ENCODE data around the gene ATXN1. TPM values are rescaled to one million over a fixed set of nuclear protein-coding genes. Genes with fewer than 3 reads are reported as not detected.

Gene ATXN1
- polyA plus RNA-seq, 1 of the 3 experiments (the other 2 are of a cell fraction): 7.9 TPM

GRCh38 chr6:16386057-16386456 lies 375.2 kb downstream of the ATXN1 start (continued):
- TF ChIP-seq FOSL2 (IDR thresholded peaks at IDR 0.05; ENCODE audit: borderline replicate concordance, low read depth) (no peak), RAD21 (IDR thresholded peaks at IDR 0.05; ENCODE audit: low read length) (no peak)

- 89% methylated on average over 5 of the region's 5 CpGs for WGBS (ENCODE audit: low lambda C conversion rate)
- H4K20me1 ChIP-seq (ENCODE audit: insufficient read depth): no peaks in the 10 kb centered on the region
- no peak overlapping the region for H2AFZ ChIP-seq (ENCODE audit: low read depth)
- no peak for DNase-seq
- CTCF ChIA-PET: interaction anchor here (1.6 to 5.0 kb wide), 2 partner anchors 26 to 51 kb away, joined by 5 to 27 read pairs; no protein-coding TSS in a partner anchor
- no peaks in the 10 kb centered on the region for H3K9me2 ChIP-seq
- no peaks in the 10 kb centered on the region for H3K79me2 ChIP-seq (ENCODE audit: insufficient read depth)
- H3K4me3 ChIP-seq (ENCODE audit: low read depth in 2 of 2, low read length in 1 of 2): no peak overlapping the region
- TF ChIP-seq ZBTB33 (IDR thresholded peaks at IDR 0.05; ENCODE audit: borderline replicate concordance, low read depth): no peak
- no peak for TF ChIP-seq POLR2AphosphoS5 (IDR thresholded peaks at IDR 0.05; ENCODE audit: low read depth, low read length)
- TF ChIP-seq CHD2 (IDR thresholded peaks at IDR 0.05; ENCODE audit: low read length, partially characterized antibody): no peak
- TF ChIP-seq RFX5 (IDR thresholded peaks at IDR 0.05; ENCODE audit: low read length): no peak
- no peak for TF ChIP-seq EZH2phosphoT487 (IDR thresholded peaks at IDR 0.05; ENCODE audit: borderline replicate concordance, low read depth)
- no peak for TF ChIP-seq SIN3A (IDR thresholded peaks at IDR 0.05; ENCODE audit: borderline replicate concordance, low read depth, low read length)
- TF ChIP-seq REST (IDR thresholded peaks at IDR 0.05; ENCODE audit: low read depth, low read length): no peak
- TF ChIP-seq RCOR1 (IDR thresholded peaks at IDR 0.05; ENCODE audit: low read length): no peak
- TF ChIP-seq ELF1 (IDR thresholded peaks at IDR 0.05): no peak
- TF ChIP-seq NFIC (IDR thresholded peaks at IDR 0.05; ENCODE audit: borderline replicate concordance): no peak
- TF ChIP-seq EP300 (IDR thresholded peaks at IDR 0.05; ENCODE audit: borderline replicate concordance in 1 of 2, low read depth in 1 of 2, low read length in 1 of 2): no peak
- no peak for TF ChIP-seq MXI1 (IDR thresholded peaks at IDR 0.05; ENCODE audit: low read depth, low read length)
- TF ChIP-seq USF2 (IDR thresholded peaks at IDR 0.05; ENCODE audit: borderline replicate concordance, low read depth, low read length): no peak
- no peak for TF ChIP-seq SMC3 (IDR thresholded peaks at IDR 0.05; ENCODE audit: low read depth, low read length)
- TF ChIP-seq USF1 (IDR thresholded peaks at IDR 0.05; ENCODE audit: borderline replicate concordance, low read depth): no peak
- TF ChIP-seq IRF3 (IDR thresholded peaks at IDR 0.05; ENCODE audit: low read depth, low read length): no peak
- H3K4me2 ChIP-seq: no peak overlapping the region
- no peaks in the 10 kb centered on the region for H3K27me3 ChIP-seq (ENCODE audit: insufficient read depth)
- H3F3A ChIP-seq (replicated peaks; ENCODE audit: insufficient read depth): no peaks in the 10 kb centered on the region
- POLR2A ChIA-PET: interaction anchor here (0.5 kb wide), 1 partner anchor 38 kb away, joined by 4 read pairs; no protein-coding TSS in a partner anchor
- no peak overlapping the region for H3K9ac ChIP-seq
- peaks cover 2 to 8% of the 10 kb centered on the region in 2 experiments for H3K36me3 ChIP-seq (replicated peaks in 1 of 2; ENCODE audit: control insufficient read depth in 1 of 2, insufficient read depth in 2 of 2, low read length in 1 of 2)
- no peaks in the 10 kb centered on the region for H3K9me3 ChIP-seq
- no peak overlapping the region for H3K27ac ChIP-seq (ENCODE audit: low read depth in 2 of 2, low read length in 1 of 2)
- H3K4me1 ChIP-seq (ENCODE audit: control insufficient read depth in 1 of 2, insufficient read depth in 2 of 2, low read depth in 1 of 2, low read length in 1 of 2): peaks cover 0 to 24% of the 10 kb centered on the region in 2 experiments; a peak in 2 of 4 replicates
Observed at GRCh38 chr6:16383607-16384206, 377.6 kb downstream of the ATXN1 start.

Data from SK-N-SH (cell line).